ENCODE measurements around the gene LTBP3.

- TF ChIP-seq, protein P1, sequence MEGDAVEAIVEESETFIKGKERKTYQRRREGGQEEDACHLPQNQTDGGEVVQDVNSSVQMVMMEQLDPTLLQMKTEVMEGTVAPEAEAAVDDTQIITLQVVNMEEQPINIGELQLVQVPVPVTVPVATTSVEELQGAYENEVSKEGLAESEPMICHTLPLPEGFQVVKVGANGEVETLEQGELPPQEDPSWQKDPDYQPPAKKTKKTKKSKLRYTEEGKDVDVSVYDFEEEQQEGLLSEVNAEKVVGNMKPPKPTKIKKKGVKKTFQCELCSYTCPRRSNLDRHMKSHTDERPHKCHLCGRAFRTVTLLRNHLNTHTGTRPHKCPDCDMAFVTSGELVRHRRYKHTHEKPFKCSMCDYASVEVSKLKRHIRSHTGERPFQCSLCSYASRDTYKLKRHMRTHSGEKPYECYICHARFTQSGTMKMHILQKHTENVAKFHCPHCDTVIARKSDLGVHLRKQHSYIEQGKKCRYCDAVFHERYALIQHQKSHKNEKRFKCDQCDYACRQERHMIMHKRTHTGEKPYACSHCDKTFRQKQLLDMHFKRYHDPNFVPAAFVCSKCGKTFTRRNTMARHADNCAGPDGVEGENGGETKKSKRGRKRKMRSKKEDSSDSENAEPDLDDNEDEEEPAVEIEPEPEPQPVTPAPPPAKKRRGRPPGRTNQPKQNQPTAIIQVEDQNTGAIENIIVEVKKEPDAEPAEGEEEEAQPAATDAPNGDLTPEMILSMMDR (IDR thresholded peaks at IDR 0.05; ENCODE audit: poor library complexity, severe bottlenecking) = no peak
- TF ChIP-seq POLR2AphosphoS5 (IDR thresholded peaks at IDR 0.05) (no peak), EZH2 (IDR thresholded peaks at IDR 0.05; ENCODE audit: borderline replicate concordance, insufficient read depth, low read length, poor library complexity, severe bottlenecking) (no peak), MXI1 (conservative IDR thresholded peaks at IDR 0.05; ENCODE audit: poor library complexity, severe bottlenecking) (no peak), TAF1 (IDR thresholded peaks at IDR 0.05; ENCODE audit: low read depth) (no peak), RAD21 (conservative IDR thresholded peaks at IDR 0.05) (no peak), EP300 (conservative IDR thresholded peaks at IDR 0.05; ENCODE audit: poor library complexity, severe bottlenecking) (no peak)
Measured at GRCh38 chr11:65571420-65571819, 13.3 kb upstream of the LTBP3 start.

Measured in neural cell (in vitro differentiated cells).